ENCODE data around the gene PRKCA.
"Not testable (repeated sequence)": the region's sequence is repeated elsewhere in the genome, so short reads cannot be mapped to it uniquely, and the experiment has no call there.

The PRKCA gene

GRCh38 chr17:66698270-66698669 lies 395.9 kb downstream of the PRKCA start:
- no peak for DNase-seq

GRCh38 chr17:66701462-66701861 lies 399.0 kb downstream of the PRKCA start:
- no peak for DNase-seq

GRCh38 chr17:66702106-66702936 lies 399.9 kb downstream of the PRKCA start:
- no peak for DNase-seq

GRCh38 chr17:66704858-66705520 lies 402.6 kb downstream of the PRKCA start:
- no peak for DNase-seq

GRCh38 chr17:66706851-66707450 lies 404.5 kb downstream of the PRKCA start:
- DNase-seq: peak; percentile 41

- no peak for DNase-seq
Measured at GRCh38 chr17:66711401-66711800, 409.0 kb downstream of the PRKCA start.

- no peak for DNase-seq
Measured at GRCh38 chr17:66711881-66712321, 409.5 kb downstream of the PRKCA start.

- no peak for DNase-seq
Measured at GRCh38 chr17:66712453-66712852, 410.0 kb downstream of the PRKCA start.

GRCh38 chr17:66713021-66713532 lies 410.7 kb downstream of the PRKCA start:
- not testable (repeated sequence) for DNase-seq

- DNase-seq: peak; percentile 73
Measured at GRCh38 chr17:66713533-66714042, 411.2 kb downstream of the PRKCA start.

GRCh38 chr17:66714046-66715023 lies 411.9 kb downstream of the PRKCA start:
- peak; percentile 59 for DNase-seq

- peak; percentile 35 for DNase-seq
Measured at GRCh38 chr17:66715076-66715675, 412.8 kb downstream of the PRKCA start.

- DNase-seq: peak; percentile 51
Measured at GRCh38 chr17:66715745-66716156, 413.3 kb downstream of the PRKCA start.

GRCh38 chr17:66716236-66717026 lies 414.0 kb downstream of the PRKCA start:
- peak; percentile 42 for DNase-seq

GRCh38 chr17:66717641-66718058 lies 415.2 kb downstream of the PRKCA start:
- DNase-seq: peak; percentile 53

- DNase-seq: no peak
Measured at GRCh38 chr17:66720027-66720426, 417.6 kb downstream of the PRKCA start.

- DNase-seq: no peak
Measured at GRCh38 chr17:66720567-66720966, 418.2 kb downstream of the PRKCA start.

- no peak for DNase-seq
Measured at GRCh38 chr17:66722341-66722740, 419.9 kb downstream of the PRKCA start.

- peak; percentile 44 for DNase-seq
Measured at GRCh38 chr17:66724581-66725341, 422.3 kb downstream of the PRKCA start.

- DNase-seq: not testable (repeated sequence)
Measured at GRCh38 chr17:66725438-66725837, 423.0 kb downstream of the PRKCA start.
